HEK293 (cell line): ENCODE data around the gene TGFB1I1.

Source experiments
- CTCF ChIA-PET: fragments of 350-600 bp; formaldehyde crosslinking; extraction: SDS; loops from one replicate; lab custom pipeline; 2021; ENCODE audit warnings: antibody characterized with exemption; lab: Yijun Ruan, JAX
- POLR2A ChIA-PET: fragments of 300-600 bp; formaldehyde crosslinking; extraction: SDS; loops from one replicate; lab custom pipeline; 2020; ENCODE audit warnings: antibody characterized with exemption, inconsistent platforms; lab: Yijun Ruan, JAX
- H3K27ac ChIP-seq: fragments of 200-500 bp; sonication (Bioruptor generic); 2 replicates; pipeline ENCODE4 v1.5.1; 2014; ENCODE audit warnings: low read depth, low read length, control low read depth, inconsistent platforms; ENCODE audit errors: extremely low read depth
- H3K36me3 ChIP-seq, 2 experiments: fragments of 200-500 bp in 1 of 2; sonication (Bioruptor generic) in 1 of 2; 1 replicate in 1 of 2; 2 replicates in 1 of 2; pipeline ENCODE4 v1.5.1; 2014 to 2017; ENCODE audit warnings: inconsistent platforms in 2 of 2, low read length in 2 of 2; ENCODE audit not compliant: control insufficient read depth in 2 of 2, insufficient read depth in 1 of 2
- H3K4me1 ChIP-seq: fragments of 200-500 bp; sonication (Bioruptor generic); 2 replicates; pipeline ENCODE4 v1.5.1; 2014; ENCODE audit warnings: mild to moderate bottlenecking, low read length, inconsistent platforms; ENCODE audit not compliant: control insufficient read depth, insufficient read depth
- H3K4me3 ChIP-seq: 2 replicates; pipeline ENCODE4 v1.5.1; 2011; ENCODE audit warnings: low read depth, mild to moderate bottlenecking, control low read depth, low read length, moderate library complexity
- H3K9me3 ChIP-seq: fragments of 200-500 bp; sonication (Bioruptor generic); 2 replicates; pipeline ENCODE4 v1.5.1; 2014; ENCODE audit warnings: low read depth, low read length, inconsistent platforms; ENCODE audit not compliant: control insufficient read depth, insufficient read depth
- KLF7 ChIP-seq: fragments of 450-650 bp; formaldehyde crosslinking; IDR thresholded peaks from 2 replicates; pipeline ENCODE4 v1.5.1; 2016; ENCODE audit warnings: missing biosample characterization, missing genetic modification characterization, borderline replicate concordance
- SCRT2 ChIP-seq: fragments of 450-650 bp; formaldehyde crosslinking; IDR thresholded peaks from 2 replicates; pipeline ENCODE4 v1.5.1; 2016; ENCODE audit warnings: missing biosample characterization, missing genetic modification characterization
- ZBTB11 ChIP-seq: fragments of 450-650 bp; formaldehyde crosslinking; conservative IDR thresholded peaks from 2 replicates; pipeline ENCODE4 v1.5.1; 2016; ENCODE audit warnings: low read depth, missing biosample characterization, missing genetic modification characterization
- ZBTB17 ChIP-seq: fragments of 450-650 bp; formaldehyde crosslinking; IDR thresholded peaks from 2 replicates; pipeline ENCODE4 v1.5.1; 2016; ENCODE audit warnings: missing biosample characterization, missing genetic modification characterization
- ZIC2 ChIP-seq: fragments of 450-650 bp; formaldehyde crosslinking; IDR thresholded peaks from 2 replicates; pipeline ENCODE4 v1.5.1; 2016; ENCODE audit warnings: missing biosample characterization, missing genetic modification characterization
- ZNF138 ChIP-seq: fragments of 450-650 bp; formaldehyde crosslinking; IDR thresholded peaks from 2 replicates; pipeline ENCODE4 v1.5.1; 2016; ENCODE audit warnings: missing biosample characterization, missing genetic modification characterization, borderline replicate concordance
- ZNF175 ChIP-seq: fragments of 450-650 bp; formaldehyde crosslinking; IDR thresholded peaks from 2 replicates; pipeline ENCODE4 v1.5.1; 2016; ENCODE audit warnings: missing biosample characterization, missing genetic modification characterization
- ZNF335 ChIP-seq: fragments of 450-650 bp; formaldehyde crosslinking; conservative IDR thresholded peaks from 2 replicates; pipeline ENCODE4 v1.5.1; 2016; ENCODE audit warnings: missing biosample characterization, missing genetic modification characterization
- ZNF473 ChIP-seq: fragments of 450-650 bp; formaldehyde crosslinking; IDR thresholded peaks from 2 replicates; pipeline ENCODE4 v1.5.1; 2017; ENCODE audit warnings: missing biosample characterization, missing genetic modification characterization
- ZNF521 ChIP-seq: fragments of 450-650 bp; formaldehyde crosslinking; IDR thresholded peaks from 2 replicates; pipeline ENCODE4 v1.5.1; 2017; ENCODE audit warnings: missing biosample characterization, mild to moderate bottlenecking, missing genetic modification characterization
- ZNF544 ChIP-seq: fragments of 450-650 bp; formaldehyde crosslinking; IDR thresholded peaks from 2 replicates; pipeline ENCODE4 v1.5.0; 2017; ENCODE audit warnings: missing biosample characterization, missing genetic modification characterization
- ZNF548 ChIP-seq: fragments of 450-650 bp; formaldehyde crosslinking; IDR thresholded peaks from 2 replicates; pipeline ENCODE4 v1.5.1; 2016; ENCODE audit warnings: missing biosample characterization, missing genetic modification characterization
- ZNF585B ChIP-seq: fragments of 450-650 bp; formaldehyde crosslinking; IDR thresholded peaks from 2 replicates; pipeline ENCODE4 v1.5.1; 2016; ENCODE audit warnings: missing biosample characterization, missing genetic modification characterization
- ZNF791 ChIP-seq: fragments of 450-650 bp; formaldehyde crosslinking; IDR thresholded peaks from 2 replicates; pipeline ENCODE4 v1.5.1; 2016; ENCODE audit warnings: missing biosample characterization, missing genetic modification characterization
- TF ChIP-seq, protein P1 (sequence below): fragments of 450-650 bp; formaldehyde crosslinking; IDR thresholded peaks from 2 replicates; pipeline ENCODE4 v1.5.1; 2017; ENCODE audit warnings: missing biosample characterization, mild to moderate bottlenecking, missing genetic modification characterization, moderate library complexity
- TF ChIP-seq, protein P2 (sequence below): fragments of 450-650 bp; formaldehyde crosslinking; IDR thresholded peaks from 2 replicates; pipeline ENCODE4 v1.5.1; 2017; ENCODE audit warnings: missing biosample characterization, missing genetic modification characterization
- TF ChIP-seq, protein P3 (sequence below): fragments of 450-650 bp; formaldehyde crosslinking; IDR thresholded peaks from 2 replicates; pipeline ENCODE4 v1.5.1; 2017; ENCODE audit warnings: missing biosample characterization, missing genetic modification characterization
- TF ChIP-seq, protein P4 (sequence below): fragments of 450-650 bp; formaldehyde crosslinking; IDR thresholded peaks from 2 replicates; pipeline ENCODE4 v1.5.1; 2016; ENCODE audit warnings: missing biosample characterization, missing genetic modification characterization, low read depth

TGFB1I1 gene

DNA sequence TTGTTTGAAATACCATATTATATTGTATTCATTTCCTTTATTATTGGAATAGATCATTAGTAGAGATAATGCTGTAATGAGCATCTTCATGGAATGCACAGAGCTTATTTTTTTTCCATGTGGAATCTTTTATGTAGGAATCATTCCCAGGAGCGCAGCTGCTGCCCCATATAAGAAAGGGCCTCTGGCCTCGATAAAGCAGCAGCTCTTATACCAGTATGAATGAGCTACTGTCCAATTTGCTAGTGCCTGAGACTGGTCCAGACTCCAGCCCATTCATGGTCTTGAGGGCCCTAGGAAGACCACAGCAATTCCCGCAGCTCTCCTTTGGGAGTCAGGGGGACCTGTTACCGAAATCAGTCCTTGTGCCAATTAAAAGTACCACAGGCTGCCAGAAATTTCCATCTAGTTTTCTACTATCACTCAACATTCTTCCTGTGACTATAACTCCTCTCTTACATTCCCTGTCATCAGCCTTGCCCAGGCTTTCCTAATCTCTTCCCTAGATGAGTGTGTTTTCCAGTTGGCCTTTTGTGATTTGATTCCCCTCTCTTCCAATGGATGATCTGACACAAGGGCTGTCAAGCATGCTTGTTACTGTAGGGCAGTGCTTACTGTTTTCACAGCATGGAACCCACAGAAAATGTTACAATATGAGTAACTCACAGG is 31.3 kb upstream of the TGFB1I1 start:
- H3K9me3 ChIP-seq: no peaks in the 10 kb centered on the region
- H3K4me3 ChIP-seq: no peak overlapping the region
- no peak for TF ChIP-seq ZNF473 (tag by site-specific recombination)
- TF ChIP-seq, protein P1, sequence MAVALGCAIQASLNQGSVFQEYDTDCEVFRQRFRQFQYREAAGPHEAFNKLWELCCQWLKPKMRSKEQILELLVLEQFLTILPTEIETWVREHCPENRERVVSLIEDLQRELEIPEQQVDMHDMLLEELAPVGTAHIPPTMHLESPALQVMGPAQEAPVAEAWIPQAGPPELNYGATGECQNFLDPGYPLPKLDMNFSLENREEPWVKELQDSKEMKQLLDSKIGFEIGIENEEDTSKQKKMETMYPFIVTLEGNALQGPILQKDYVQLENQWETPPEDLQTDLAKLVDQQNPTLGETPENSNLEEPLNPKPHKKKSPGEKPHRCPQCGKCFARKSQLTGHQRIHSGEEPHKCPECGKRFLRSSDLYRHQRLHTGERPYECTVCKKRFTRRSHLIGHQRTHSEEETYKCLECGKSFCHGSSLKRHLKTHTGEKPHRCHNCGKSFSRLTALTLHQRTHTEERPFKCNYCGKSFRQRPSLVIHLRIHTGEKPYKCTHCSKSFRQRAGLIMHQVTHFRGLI (tag by site-specific recombination): no peak
- no peak for TF ChIP-seq ZNF138 (tag by site-specific recombination)
- no peak for TF ChIP-seq ZNF548
- TF ChIP-seq ZBTB17 (tag by site-specific recombination): peak; percentile 80
- TF ChIP-seq ZBTB11 (tag by site-specific recombination): no peak
- TF ChIP-seq KLF7 (tag by site-specific recombination): no peak
- ChIA-PET POLR2A (interaction anchor here (0.6 to 1.1 kb wide), 2 partner anchors 323 to 513 kb away, joined by 3 read pairs; partner anchors contain the start of gene KAT8), CTCF (interaction anchor here (0.6 to 1.5 kb wide), 5 partner anchors 11 to 455 kb away, joined by 3 to 6 read pairs (median 3); partner anchors contain the start of gene HSD3B7)
- no peaks in the 10 kb centered on the region for H3K36me3 ChIP-seq
- H3K4me1 ChIP-seq: no peaks in the 10 kb centered on the region
- H3K27ac ChIP-seq: no peak overlapping the region

GRCh38 chr16:31441956-31442355 is 30.0 kb upstream of the TGFB1I1 start:
- no peak for TF ChIP-seq SCRT2 (tag by site-specific recombination)
- no peak for TF ChIP-seq ZNF585B
- no peak for TF ChIP-seq ZNF521 (tag by site-specific recombination)
- TF ChIP-seq ZNF791 (tag by site-specific recombination): no peak
- no peak for TF ChIP-seq ZIC2
- TF ChIP-seq ZNF544 (tag by site-specific recombination): no peak
- TF ChIP-seq, protein P2, sequence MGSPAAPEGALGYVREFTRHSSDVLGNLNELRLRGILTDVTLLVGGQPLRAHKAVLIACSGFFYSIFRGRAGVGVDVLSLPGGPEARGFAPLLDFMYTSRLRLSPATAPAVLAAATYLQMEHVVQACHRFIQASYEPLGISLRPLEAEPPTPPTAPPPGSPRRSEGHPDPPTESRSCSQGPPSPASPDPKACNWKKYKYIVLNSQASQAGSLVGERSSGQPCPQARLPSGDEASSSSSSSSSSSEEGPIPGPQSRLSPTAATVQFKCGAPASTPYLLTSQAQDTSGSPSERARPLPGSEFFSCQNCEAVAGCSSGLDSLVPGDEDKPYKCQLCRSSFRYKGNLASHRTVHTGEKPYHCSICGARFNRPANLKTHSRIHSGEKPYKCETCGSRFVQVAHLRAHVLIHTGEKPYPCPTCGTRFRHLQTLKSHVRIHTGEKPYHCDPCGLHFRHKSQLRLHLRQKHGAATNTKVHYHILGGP (tag by site-specific recombination): no peak
- no peak for TF ChIP-seq ZNF335 (tag by site-specific recombination)
- TF ChIP-seq, protein P3, sequence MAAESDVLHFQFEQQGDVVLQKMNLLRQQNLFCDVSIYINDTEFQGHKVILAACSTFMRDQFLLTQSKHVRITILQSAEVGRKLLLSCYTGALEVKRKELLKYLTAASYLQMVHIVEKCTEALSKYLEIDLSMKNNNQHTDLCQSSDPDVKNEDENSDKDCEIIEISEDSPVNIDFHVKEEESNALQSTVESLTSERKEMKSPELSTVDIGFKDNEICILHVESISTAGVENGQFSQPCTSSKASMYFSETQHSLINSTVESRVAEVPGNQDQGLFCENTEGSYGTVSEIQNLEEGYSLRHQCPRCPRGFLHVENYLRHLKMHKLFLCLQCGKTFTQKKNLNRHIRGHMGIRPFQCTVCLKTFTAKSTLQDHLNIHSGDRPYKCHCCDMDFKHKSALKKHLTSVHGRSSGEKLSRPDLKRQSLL (tag by site-specific recombination): no peak
- no peak for TF ChIP-seq ZBTB11 (tag by site-specific recombination)
- TF ChIP-seq, protein P4, sequence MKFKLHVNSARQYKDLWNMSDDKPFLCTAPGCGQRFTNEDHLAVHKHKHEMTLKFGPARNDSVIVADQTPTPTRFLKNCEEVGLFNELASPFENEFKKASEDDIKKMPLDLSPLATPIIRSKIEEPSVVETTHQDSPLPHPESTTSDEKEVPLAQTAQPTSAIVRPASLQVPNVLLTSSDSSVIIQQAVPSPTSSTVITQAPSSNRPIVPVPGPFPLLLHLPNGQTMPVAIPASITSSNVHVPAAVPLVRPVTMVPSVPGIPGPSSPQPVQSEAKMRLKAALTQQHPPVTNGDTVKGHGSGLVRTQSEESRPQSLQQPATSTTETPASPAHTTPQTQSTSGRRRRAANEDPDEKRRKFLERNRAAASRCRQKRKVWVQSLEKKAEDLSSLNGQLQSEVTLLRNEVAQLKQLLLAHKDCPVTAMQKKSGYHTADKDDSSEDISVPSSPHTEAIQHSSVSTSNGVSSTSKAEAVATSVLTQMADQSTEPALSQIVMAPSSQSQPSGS (tag by site-specific recombination): no peak
- TF ChIP-seq ZNF175 (tag by site-specific recombination): no peak
- H3K4me3 ChIP-seq: no peak overlapping the region
- H3K4me1 ChIP-seq: no peaks in the 10 kb centered on the region
- H3K27ac ChIP-seq: no peak overlapping the region
- no peaks in the 10 kb centered on the region for H3K9me3 ChIP-seq
- CTCF ChIA-PET: interaction anchor here (0.6 to 3.6 kb wide), 8 partner anchors 12 to 572 kb away, joined by 3 to 27 read pairs (median 4); partner anchors contain the start of gene HSD3B7
- POLR2A ChIA-PET: interaction anchor here (1.0 to 1.8 kb wide), 5 partner anchors 10 to 368 kb away, joined by 5 to 7 read pairs (median 5); partner anchors contain the start of genes ARMC5, FUS, KAT8 and ZNF646
- H3K36me3 ChIP-seq: no peaks in the 10 kb centered on the region
